GM23338 (cell line): ENCODE data around the gene NEB.

Experiments
- CREB1 ChIP-seq: fragments of 250-450 bp; sonication (Bioruptor Pico); IDR thresholded peaks from 2 replicates; pipeline ENCODE4 v1.5.0; 2020; ENCODE audit warnings: low read depth, mild to moderate bottlenecking, moderate library complexity
- EZH2 ChIP-seq: fragments of 200-600 bp; sonication (generic); IDR thresholded peaks from one replicate; pipeline ENCODE4 v1.8.0; 2017; ENCODE audit warnings: antibody characterized with exemption, mild to moderate bottlenecking, low read depth; ENCODE audit not compliant: unreplicated experiment
- EZH2phosphoT487 ChIP-seq: fragments of 200-600 bp; sonication (generic); IDR thresholded peaks from one replicate; pipeline ENCODE4 v1.8.1; 2018; ENCODE audit warnings: antibody characterized with exemption; ENCODE audit not compliant: unreplicated experiment
- JUNB ChIP-seq: IDR thresholded peaks from one replicate; pipeline ENCODE4 v1.6.1; 2016; ENCODE audit warnings: antibody characterized with exemption; ENCODE audit not compliant: unreplicated experiment
- NANOG ChIP-seq: IDR thresholded peaks from 2 replicates; pipeline ENCODE4 v1.6.1; 2016; ENCODE audit warnings: antibody characterized with exemption, borderline replicate concordance
- POLR2AphosphoS5 ChIP-seq: IDR thresholded peaks from 2 replicates; pipeline ENCODE4 v1.6.1; 2016; ENCODE audit warnings: antibody characterized with exemption, low read depth
- STAT1 ChIP-seq: IDR thresholded peaks from one replicate; pipeline ENCODE4 v1.6.1; 2016; ENCODE audit warnings: antibody characterized with exemption; ENCODE audit not compliant: unreplicated experiment
- ZNF114 ChIP-seq: fragments of 250-450 bp; sonication (Bioruptor Pico); IDR thresholded peaks from 2 replicates; pipeline ENCODE4 v1.5.0; 2020; ENCODE audit warnings: mild to moderate bottlenecking, moderate library complexity
- ZNF331 ChIP-seq: fragments of 250-450 bp; sonication (Bioruptor Pico); IDR thresholded peaks from 2 replicates; pipeline ENCODE4 v1.5.0; 2020; ENCODE audit warnings: low read depth, mild to moderate bottlenecking, moderate library complexity
- TF ChIP-seq, protein P1 (sequence below): IDR thresholded peaks from one replicate; pipeline ENCODE4 v1.6.1; 2018; ENCODE audit warnings: antibody characterized with exemption; ENCODE audit not compliant: unreplicated experiment
- TF ChIP-seq, protein P2 (sequence below), 2 experiments: fragments of 200-600 bp in 1 of 2; sonication (generic) in 1 of 2; conservative IDR thresholded peaks; 2 replicates each; pipeline versions ENCODE4 v1.5.1 to v1.6.1; 2016 to 2017; ENCODE audit warnings: antibody characterized with exemption in 2 of 2, low read depth in 2 of 2, mild to moderate bottlenecking in 2 of 2, moderate library complexity in 1 of 2
- TF ChIP-seq, protein P3 (sequence below): IDR thresholded peaks from 2 replicates; pipeline ENCODE4 v1.6.1; 2016; ENCODE audit warnings: antibody characterized with exemption
- TF ChIP-seq, protein P4 (sequence below): fragments of 250-450 bp; sonication (Bioruptor Pico); IDR thresholded peaks from 2 replicates; pipeline ENCODE4 v1.5.0; 2020; ENCODE audit warnings: mild to moderate bottlenecking, moderate library complexity

DNA sequence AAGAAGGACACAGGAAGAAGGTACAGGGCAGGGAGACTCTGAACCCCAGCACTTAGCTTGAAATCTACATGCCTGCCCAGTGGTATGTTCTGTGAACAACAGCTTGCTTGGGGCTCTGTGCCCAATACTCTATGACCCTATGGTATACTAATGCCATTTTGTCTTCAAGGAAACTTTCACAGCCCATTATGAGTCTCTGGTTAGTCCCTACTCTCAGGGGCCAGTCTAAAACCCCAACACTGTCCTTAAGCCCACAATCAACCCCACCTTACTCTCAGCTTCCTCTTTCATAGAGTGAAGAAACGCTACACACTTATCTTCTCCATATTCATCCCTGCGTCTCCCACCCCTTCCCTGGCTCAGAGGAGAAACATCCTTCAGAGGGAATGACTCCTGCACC lies 16.0 kb downstream of the NEB start:
- TF ChIP-seq, protein P1, sequence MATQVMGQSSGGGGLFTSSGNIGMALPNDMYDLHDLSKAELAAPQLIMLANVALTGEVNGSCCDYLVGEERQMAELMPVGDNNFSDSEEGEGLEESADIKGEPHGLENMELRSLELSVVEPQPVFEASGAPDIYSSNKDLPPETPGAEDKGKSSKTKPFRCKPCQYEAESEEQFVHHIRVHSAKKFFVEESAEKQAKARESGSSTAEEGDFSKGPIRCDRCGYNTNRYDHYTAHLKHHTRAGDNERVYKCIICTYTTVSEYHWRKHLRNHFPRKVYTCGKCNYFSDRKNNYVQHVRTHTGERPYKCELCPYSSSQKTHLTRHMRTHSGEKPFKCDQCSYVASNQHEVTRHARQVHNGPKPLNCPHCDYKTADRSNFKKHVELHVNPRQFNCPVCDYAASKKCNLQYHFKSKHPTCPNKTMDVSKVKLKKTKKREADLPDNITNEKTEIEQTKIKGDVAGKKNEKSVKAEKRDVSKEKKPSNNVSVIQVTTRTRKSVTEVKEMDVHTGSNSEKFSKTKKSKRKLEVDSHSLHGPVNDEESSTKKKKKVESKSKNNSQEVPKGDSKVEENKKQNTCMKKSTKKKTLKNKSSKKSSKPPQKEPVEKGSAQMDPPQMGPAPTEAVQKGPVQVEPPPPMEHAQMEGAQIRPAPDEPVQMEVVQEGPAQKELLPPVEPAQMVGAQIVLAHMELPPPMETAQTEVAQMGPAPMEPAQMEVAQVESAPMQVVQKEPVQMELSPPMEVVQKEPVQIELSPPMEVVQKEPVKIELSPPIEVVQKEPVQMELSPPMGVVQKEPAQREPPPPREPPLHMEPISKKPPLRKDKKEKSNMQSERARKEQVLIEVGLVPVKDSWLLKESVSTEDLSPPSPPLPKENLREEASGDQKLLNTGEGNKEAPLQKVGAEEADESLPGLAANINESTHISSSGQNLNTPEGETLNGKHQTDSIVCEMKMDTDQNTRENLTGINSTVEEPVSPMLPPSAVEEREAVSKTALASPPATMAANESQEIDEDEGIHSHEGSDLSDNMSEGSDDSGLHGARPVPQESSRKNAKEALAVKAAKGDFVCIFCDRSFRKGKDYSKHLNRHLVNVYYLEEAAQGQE: no peak
- TF ChIP-seq EZH2 (no peak), EZH2phosphoT487 (no peak), STAT1 (no peak), POLR2AphosphoS5 (no peak), JUNB (no peak), ZNF331 (CRISPR knock-in tag) (no peak), ZNF114 (CRISPR knock-in tag) (no peak), NANOG (no peak), CREB1 (CRISPR knock-in tag) (no peak)
- TF ChIP-seq, protein P2, sequence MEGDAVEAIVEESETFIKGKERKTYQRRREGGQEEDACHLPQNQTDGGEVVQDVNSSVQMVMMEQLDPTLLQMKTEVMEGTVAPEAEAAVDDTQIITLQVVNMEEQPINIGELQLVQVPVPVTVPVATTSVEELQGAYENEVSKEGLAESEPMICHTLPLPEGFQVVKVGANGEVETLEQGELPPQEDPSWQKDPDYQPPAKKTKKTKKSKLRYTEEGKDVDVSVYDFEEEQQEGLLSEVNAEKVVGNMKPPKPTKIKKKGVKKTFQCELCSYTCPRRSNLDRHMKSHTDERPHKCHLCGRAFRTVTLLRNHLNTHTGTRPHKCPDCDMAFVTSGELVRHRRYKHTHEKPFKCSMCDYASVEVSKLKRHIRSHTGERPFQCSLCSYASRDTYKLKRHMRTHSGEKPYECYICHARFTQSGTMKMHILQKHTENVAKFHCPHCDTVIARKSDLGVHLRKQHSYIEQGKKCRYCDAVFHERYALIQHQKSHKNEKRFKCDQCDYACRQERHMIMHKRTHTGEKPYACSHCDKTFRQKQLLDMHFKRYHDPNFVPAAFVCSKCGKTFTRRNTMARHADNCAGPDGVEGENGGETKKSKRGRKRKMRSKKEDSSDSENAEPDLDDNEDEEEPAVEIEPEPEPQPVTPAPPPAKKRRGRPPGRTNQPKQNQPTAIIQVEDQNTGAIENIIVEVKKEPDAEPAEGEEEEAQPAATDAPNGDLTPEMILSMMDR (conservative IDR thresholded peaks at IDR 0.05; ENCODE audit: low read depth in 2 of 2): no peak
- TF ChIP-seq, protein P3, sequence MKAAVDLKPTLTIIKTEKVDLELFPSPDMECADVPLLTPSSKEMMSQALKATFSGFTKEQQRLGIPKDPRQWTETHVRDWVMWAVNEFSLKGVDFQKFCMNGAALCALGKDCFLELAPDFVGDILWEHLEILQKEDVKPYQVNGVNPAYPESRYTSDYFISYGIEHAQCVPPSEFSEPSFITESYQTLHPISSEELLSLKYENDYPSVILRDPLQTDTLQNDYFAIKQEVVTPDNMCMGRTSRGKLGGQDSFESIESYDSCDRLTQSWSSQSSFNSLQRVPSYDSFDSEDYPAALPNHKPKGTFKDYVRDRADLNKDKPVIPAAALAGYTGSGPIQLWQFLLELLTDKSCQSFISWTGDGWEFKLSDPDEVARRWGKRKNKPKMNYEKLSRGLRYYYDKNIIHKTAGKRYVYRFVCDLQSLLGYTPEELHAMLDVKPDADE: no peak
- TF ChIP-seq, protein P4, sequence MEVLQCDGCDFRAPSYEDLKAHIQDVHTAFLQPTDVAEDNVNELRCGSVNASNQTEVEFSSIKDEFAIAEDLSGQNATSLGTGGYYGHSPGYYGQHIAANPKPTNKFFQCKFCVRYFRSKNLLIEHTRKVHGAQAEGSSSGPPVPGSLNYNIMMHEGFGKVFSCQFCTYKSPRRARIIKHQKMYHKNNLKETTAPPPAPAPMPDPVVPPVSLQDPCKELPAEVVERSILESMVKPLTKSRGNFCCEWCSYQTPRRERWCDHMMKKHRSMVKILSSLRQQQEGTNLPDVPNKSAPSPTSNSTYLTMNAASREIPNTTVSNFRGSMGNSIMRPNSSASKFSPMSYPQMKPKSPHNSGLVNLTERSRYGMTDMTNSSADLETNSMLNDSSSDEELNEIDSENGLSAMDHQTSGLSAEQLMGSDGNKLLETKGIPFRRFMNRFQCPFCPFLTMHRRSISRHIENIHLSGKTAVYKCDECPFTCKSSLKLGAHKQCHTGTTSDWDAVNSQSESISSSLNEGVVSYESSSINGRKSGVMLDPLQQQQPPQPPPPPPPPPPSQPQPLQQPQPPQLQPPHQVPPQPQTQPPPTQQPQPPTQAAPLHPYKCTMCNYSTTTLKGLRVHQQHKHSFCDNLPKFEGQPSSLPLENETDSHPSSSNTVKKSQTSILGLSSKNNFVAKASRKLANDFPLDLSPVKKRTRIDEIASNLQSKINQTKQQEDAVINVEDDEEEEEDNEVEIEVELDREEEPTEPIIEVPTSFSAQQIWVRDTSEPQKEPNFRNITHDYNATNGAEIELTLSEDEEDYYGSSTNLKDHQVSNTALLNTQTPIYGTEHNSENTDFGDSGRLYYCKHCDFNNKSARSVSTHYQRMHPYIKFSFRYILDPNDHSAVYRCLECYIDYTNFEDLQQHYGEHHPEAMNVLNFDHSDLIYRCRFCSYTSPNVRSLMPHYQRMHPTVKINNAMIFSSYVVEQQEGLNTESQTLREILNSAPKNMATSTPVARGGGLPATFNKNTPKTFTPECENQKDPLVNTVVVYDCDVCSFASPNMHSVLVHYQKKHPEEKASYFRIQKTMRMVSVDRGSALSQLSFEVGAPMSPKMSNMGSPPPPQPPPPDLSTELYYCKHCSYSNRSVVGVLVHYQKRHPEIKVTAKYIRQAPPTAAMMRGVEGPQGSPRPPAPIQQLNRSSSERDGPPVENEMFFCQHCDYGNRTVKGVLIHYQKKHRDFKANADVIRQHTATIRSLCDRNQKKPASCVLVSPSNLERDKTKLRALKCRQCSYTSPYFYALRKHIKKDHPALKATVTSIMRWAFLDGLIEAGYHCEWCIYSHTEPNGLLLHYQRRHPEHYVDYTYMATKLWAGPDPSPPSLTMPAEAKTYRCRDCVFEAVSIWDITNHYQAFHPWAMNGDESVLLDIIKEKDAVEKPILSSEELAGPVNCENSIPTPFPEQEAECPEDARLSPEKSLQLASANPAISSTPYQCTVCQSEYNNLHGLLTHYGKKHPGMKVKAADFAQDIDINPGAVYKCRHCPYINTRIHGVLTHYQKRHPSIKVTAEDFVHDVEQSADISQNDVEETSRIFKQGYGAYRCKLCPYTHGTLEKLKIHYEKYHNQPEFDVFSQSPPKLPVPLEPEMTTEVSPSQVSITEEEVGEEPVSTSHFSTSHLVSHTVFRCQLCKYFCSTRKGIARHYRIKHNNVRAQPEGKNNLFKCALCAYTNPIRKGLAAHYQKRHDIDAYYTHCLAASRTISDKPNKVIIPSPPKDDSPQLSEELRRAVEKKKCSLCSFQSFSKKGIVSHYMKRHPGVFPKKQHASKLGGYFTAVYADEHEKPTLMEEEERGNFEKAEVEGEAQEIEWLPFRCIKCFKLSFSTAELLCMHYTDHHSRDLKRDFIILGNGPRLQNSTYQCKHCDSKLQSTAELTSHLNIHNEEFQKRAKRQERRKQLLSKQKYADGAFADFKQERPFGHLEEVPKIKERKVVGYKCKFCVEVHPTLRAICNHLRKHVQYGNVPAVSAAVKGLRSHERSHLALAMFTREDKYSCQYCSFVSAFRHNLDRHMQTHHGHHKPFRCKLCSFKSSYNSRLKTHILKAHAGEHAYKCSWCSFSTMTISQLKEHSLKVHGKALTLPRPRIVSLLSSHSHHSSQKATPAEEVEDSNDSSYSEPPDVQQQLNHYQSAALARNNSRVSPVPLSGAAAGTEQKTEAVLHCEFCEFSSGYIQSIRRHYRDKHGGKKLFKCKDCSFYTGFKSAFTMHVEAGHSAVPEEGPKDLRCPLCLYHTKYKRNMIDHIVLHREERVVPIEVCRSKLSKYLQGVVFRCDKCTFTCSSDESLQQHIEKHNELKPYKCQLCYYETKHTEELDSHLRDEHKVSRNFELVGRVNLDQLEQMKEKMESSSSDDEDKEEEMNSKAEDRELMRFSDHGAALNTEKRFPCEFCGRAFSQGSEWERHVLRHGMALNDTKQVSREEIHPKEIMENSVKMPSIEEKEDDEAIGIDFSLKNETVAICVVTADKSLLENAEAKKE (CRISPR knock-in tag): no peak
